IMR-90 (cell line): Measurements from ENCODE around the gene VMAC. TPM values are rescaled to one million over a fixed set of nuclear protein-coding genes. Genes with fewer than 3 reads are reported as not detected.

ENCODE experiments used
- ATAC-seq: fragments of 200-7000 bp; cut with Tn5 transposase; 2 replicates; pipeline ENCODE4 v1.9.1; 2020; ENCODE audit warnings: low read depth, mild to moderate bottlenecking, moderate library complexity
- BruUV-seq: library from RNA; stranded (reverse); fragments of 400-500 nt; replicated peaks from 2 replicates; lab custom pipeline; 2021; lab: Mats Ljungman, UMichigan
- CTCF ChIA-PET: fragments of 300-600 bp; formaldehyde crosslinking; extraction: SDS; loops from one replicate; lab custom pipeline; 2021; ENCODE audit warnings: antibody characterized with exemption; lab: Yijun Ruan, JAX
- POLR2A ChIA-PET: fragments of 300-600 bp; sonication (Branson Sonifier 250); formaldehyde crosslinking; loops from one replicate; lab custom pipeline; 2022; ENCODE audit warnings: antibody characterized with exemption; ENCODE audit not compliant: unreplicated experiment; lab: Charles Lee
- DNase-seq: peaks from one replicate; pipeline ENCODE4 v3.0.0; 2013
- H2AFZ ChIP-seq: replicated peaks from 2 replicates; pipeline ENCODE3; 2013; ENCODE audit warnings: low read length, mild to moderate bottlenecking; ENCODE audit not compliant: poor library complexity
- H2AK5ac ChIP-seq: 2 replicates; pipeline ENCODE4 v1.6.1; 2013; ENCODE audit warnings: low read depth, low read length, inconsistent platforms
- H2AK9ac ChIP-seq: replicated peaks from 2 replicates; pipeline ENCODE3; 2013; ENCODE audit warnings: mild to moderate bottlenecking, low read depth, low read length, moderate library complexity; ENCODE audit not compliant: poor library complexity
- H2BK120ac ChIP-seq: 2 replicates; pipeline ENCODE4 v1.6.1; 2013; ENCODE audit warnings: low read depth, low read length, inconsistent platforms
- H2BK15ac ChIP-seq: 3 replicates; pipeline ENCODE4 v1.6.1; 2013; ENCODE audit warnings: low read depth, low read length, inconsistent platforms
- H2BK20ac ChIP-seq: 2 replicates; pipeline ENCODE4 v1.6.1; 2013; ENCODE audit warnings: low read depth, mild to moderate bottlenecking, inconsistent platforms, low read length, moderate library complexity
- H2BK5ac ChIP-seq: 2 replicates; pipeline ENCODE4 v1.6.1; 2013; ENCODE audit warnings: mild to moderate bottlenecking, low read depth, low read length, inconsistent platforms; ENCODE audit not compliant: poor library complexity, severe bottlenecking
- H3K14ac ChIP-seq: replicated peaks from 2 replicates; pipeline ENCODE4 v1.6.1; 2013; ENCODE audit warnings: low read depth, low read length, inconsistent platforms
- H3K18ac ChIP-seq: 2 replicates; pipeline ENCODE4 v1.6.1; 2013; ENCODE audit warnings: low read depth, low read length, control low read depth
- H3K23ac ChIP-seq: 2 replicates; pipeline ENCODE4 v1.6.1; 2013; ENCODE audit warnings: low read depth, low read length, inconsistent platforms
- H3K27ac ChIP-seq: 2 replicates; pipeline ENCODE4 v1.5.1; 2013; ENCODE audit warnings: mild to moderate bottlenecking, control low read depth, low read length; ENCODE audit not compliant: insufficient read depth
- H3K27me3 ChIP-seq: 2 replicates; pipeline ENCODE4 v1.6.1; 2013; ENCODE audit warnings: low read length; ENCODE audit not compliant: control insufficient read depth, insufficient read depth
- H3K36me3 ChIP-seq: 2 replicates; pipeline ENCODE4 v1.6.1; 2013; ENCODE audit warnings: low read length, mixed read lengths; ENCODE audit not compliant: control insufficient read depth, insufficient read depth
- H3K4ac ChIP-seq: 2 replicates; pipeline ENCODE4 v1.6.1; 2013; ENCODE audit warnings: low read depth, low read length, inconsistent platforms
- H3K4me1 ChIP-seq: 2 replicates; pipeline ENCODE4 v1.6.1; 2013; ENCODE audit warnings: low read length, mixed read lengths; ENCODE audit not compliant: control insufficient read depth, insufficient read depth
- H3K4me2 ChIP-seq: 2 replicates; pipeline ENCODE4 v1.6.1; 2013; ENCODE audit warnings: low read depth, mild to moderate bottlenecking, control low read depth, low read length, moderate library complexity
- H3K4me3 ChIP-seq: 2 replicates; pipeline ENCODE4 v1.5.1; 2013; ENCODE audit warnings: low read depth, mild to moderate bottlenecking, control low read depth, low read length, moderate library complexity; ENCODE audit not compliant: insufficient read depth
- H3K56ac ChIP-seq: 2 replicates; pipeline ENCODE4 v1.6.1; 2013; ENCODE audit warnings: low read length, inconsistent platforms; ENCODE audit not compliant: insufficient read depth; ENCODE audit errors: extremely low read depth
- H3K79me1 ChIP-seq, 2 experiments: 2 replicates each; pipeline ENCODE4 v1.6.1; 2013; ENCODE audit warnings: low read length in 2 of 2, inconsistent platforms in 1 of 2, low read depth in 1 of 2
- H3K9ac ChIP-seq: 2 replicates; pipeline ENCODE4 v1.6.1; 2013; ENCODE audit warnings: low read depth, low read length, control low read depth
- H3K9me1 ChIP-seq: 2 replicates; pipeline ENCODE4 v1.6.1; 2013; ENCODE audit warnings: low read length, inconsistent platforms; ENCODE audit not compliant: insufficient read depth
- H3K9me3 ChIP-seq: 2 replicates; pipeline ENCODE4 v1.6.1; 2013; ENCODE audit warnings: low read length; ENCODE audit not compliant: control insufficient read depth, insufficient read depth
- H4K20me1 ChIP-seq: 2 replicates; pipeline ENCODE4 v1.6.1; 2013; ENCODE audit warnings: low read length, inconsistent platforms; ENCODE audit not compliant: insufficient read depth
- H4K5ac ChIP-seq: 2 replicates; pipeline ENCODE4 v1.6.1; 2013; ENCODE audit warnings: mild to moderate bottlenecking, low read depth, low read length, control low read depth
- H4K8ac ChIP-seq, 2 experiments: 2 replicates each; pipeline ENCODE4 v1.6.1; 2013; ENCODE audit warnings: low read depth in 2 of 2, low read length in 2 of 2, control low read depth in 1 of 2, inconsistent platforms in 1 of 2
- H4K91ac ChIP-seq: 2 replicates; pipeline ENCODE4 v1.6.1; 2013; ENCODE audit warnings: low read depth, low read length, inconsistent platforms; ENCODE audit not compliant: insufficient read depth
- CEBPB ChIP-seq: IDR thresholded peaks from 2 replicates; pipeline ENCODE4 v1.6.1; 2012; ENCODE audit warnings: low read depth, low read length, improper control_type of control experiment
- CHD1 ChIP-seq: IDR thresholded peaks from 2 replicates; pipeline ENCODE4 v1.6.1; 2012; ENCODE audit warnings: low read depth, low read length, improper control_type of control experiment
- MXI1 ChIP-seq: IDR thresholded peaks from 2 replicates; pipeline ENCODE4 v1.6.1; 2012; ENCODE audit warnings: low read depth, mild to moderate bottlenecking, low read length, moderate library complexity, borderline replicate concordance
- NFE2L2 ChIP-seq: fragments of 150-350 bp; IDR thresholded peaks from 2 replicates; pipeline ENCODE4 v1.6.1; 2016; ENCODE audit warnings: low read depth, mild to moderate bottlenecking, low read length
- POLR2A ChIP-seq: IDR thresholded peaks from 2 replicates; pipeline ENCODE4 v1.6.1; 2012; ENCODE audit warnings: mild to moderate bottlenecking, low read depth, low read length
- RCOR1 ChIP-seq: IDR thresholded peaks from 2 replicates; pipeline ENCODE4 v1.6.1; 2012; ENCODE audit warnings: mild to moderate bottlenecking, low read length, improper control_type of control experiment; ENCODE audit not compliant: insufficient replicate concordance
- WGBS, 2 experiments: methylation state at CpG; one replicate each; pipeline versions ENCODE4 v1.1.5 to v1.1.7; 2013; ENCODE audit warnings: missing lambda C conversion rate in 2 of 2; ENCODE audit not compliant: insufficient read length in 1 of 2; ENCODE audit errors: extremely low coverage in 2 of 2; 5-methylcytosine and 5-hydroxymethylcytosine counted together
- dilution Hi-C: fragments of 300-500 bp; cut with HindIII; formaldehyde crosslinking; loops from one replicate; pipeline ENCODE4 v1.14.3; 2018; ENCODE audit warnings: low sequenced_read_pairs; ENCODE audit not compliant: unreplicated experiment
- in situ Hi-C: fragments of 300-500 bp; cut with MboI; formaldehyde crosslinking; loops from 3 replicates; pipeline ENCODE4 v1.14.3; 2019; ENCODE audit warnings: low sequenced_read_pairs, inconsistent platforms, mixed read lengths
- intact Hi-C: fragments of 100-400 bp; cut with micrococcal nuclease; formaldehyde crosslinking; loops from 2 replicates; pipeline ENCODE4 v1.10.0; 2022
- polyA plus RNA-seq, 3 experiments: library from polyadenylated mRNA; depleted of rRNA; stranded (reverse); fragments of >200 nt; gene quantifications; 2 replicates each; pipeline ENCODE4 v1.2.3, GENCODE V29; 2012; ENCODE audit warnings: low replicate concordance in 1 of 3
- total RNA-seq: library from RNA; depleted of rRNA; stranded (reverse); fragments of >200 nt; gene quantifications from 2 replicates; pipeline ENCODE4 v1.2.3, GENCODE V29; 2012

The VMAC gene
- total and polyA plus RNA-seq, 2 of the 4 experiments (the other 2 are of a cell fraction) = 1.4 to 3.1 TPM

DNA sequence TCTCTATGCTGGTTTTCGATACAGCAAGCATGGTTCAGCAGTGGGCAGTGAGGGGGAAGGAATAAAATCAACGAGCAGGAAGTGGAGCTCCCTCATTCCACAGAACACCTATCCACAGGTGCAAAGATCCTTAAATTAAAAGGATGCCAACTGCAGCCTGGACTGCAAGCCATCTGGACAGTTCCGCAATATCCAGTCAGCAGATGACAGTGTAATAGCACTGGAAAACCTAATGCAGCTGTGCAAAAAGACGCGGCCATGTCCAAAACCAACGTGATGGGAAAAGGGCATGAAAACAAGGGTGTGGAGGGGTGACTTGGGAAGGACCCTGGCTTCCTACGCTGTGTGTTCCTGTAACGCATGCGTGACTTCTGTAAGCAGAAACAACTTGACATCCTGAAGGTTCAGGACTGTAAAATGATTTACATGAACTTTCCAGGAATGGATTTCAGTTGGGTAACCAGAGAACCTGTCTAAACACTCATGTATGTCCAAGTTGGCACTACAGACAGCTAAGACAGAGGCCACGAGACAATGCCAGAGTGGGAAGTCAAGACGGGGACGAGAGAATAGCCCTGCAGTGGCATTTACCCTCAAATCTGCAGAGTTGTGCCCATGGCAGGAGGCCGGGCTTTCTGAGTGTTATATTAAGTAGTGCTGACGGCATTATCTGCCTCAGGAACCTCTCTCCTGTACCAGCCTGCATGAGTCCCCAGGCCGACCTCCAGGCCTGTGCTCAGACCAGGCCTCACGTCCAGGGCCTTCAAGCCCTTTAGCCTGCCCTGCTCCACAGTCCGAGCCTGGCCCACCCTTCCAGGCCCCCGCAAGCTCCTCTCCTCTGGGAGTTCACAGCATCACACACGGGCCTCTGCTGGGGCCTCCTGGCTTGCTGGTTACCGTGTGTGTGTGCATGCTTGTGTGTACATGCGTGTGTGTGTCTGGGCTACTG is 35.9 kb downstream of the VMAC start:
- no TSS peak for BruUV-seq
- Histone ChIP-seq H3K79me1 (peaks cover 48 to 91% of the 10 kb centered on the region in 2 experiments), H3K14ac (no peak overlapping the region), H2BK5ac (no peak overlapping the region), H3K9me1 (peaks cover 45% of the 10 kb centered on the region), H4K5ac (no peak overlapping the region), H3K27ac (no peak overlapping the region), H3K36me3 (peaks cover 37% of the 10 kb centered on the region), H3K27me3 (no peaks in the 10 kb centered on the region), H3K18ac (no peak overlapping the region), H2AK5ac (peak overlapping the region; percentile 17; the same call in 1 of the 2 replicates), H4K91ac (no peak overlapping the region), H3K9ac (no peak overlapping the region), H3K4me2 (no peak overlapping the region), H2AFZ (no peak overlapping the region), H3K23ac (no peak overlapping the region), H4K20me1 (peaks cover 43% of the 10 kb centered on the region), H2BK120ac (no peak overlapping the region), H3K4ac (no peak overlapping the region; the same call in 1 of the 2 replicates), H2AK9ac (no peak overlapping the region), H3K9me3 (no peaks in the 10 kb centered on the region), H3K4me1 (peaks cover 40% of the 10 kb centered on the region), H2BK15ac (no peak overlapping the region), H4K8ac (no peak overlapping the region), H3K56ac (no peak overlapping the region), H2BK20ac (no peak overlapping the region), H3K4me3 (no peak overlapping the region)
- dilution Hi-C loops (no loop called here), intact Hi-C loops (no loop called here), in situ Hi-C loops (no loop called here)
- DNase-seq = no peak
- whole genome bisulfite sequencing, 2 experiments = 91% methylated on average over 8 of the region's 21 CpGs; no CpG with 5 or more reads in 1 of the 2 experiments
- TF ChIP-seq POLR2A (no peak), NFE2L2 (no peak), MXI1 (no peak), CEBPB (no peak), RCOR1 (no peak), CHD1 (no peak)
- ChIA-PET POLR2A (no interaction called here), CTCF (interaction anchor here (0.6 kb wide), 1 partner anchor 125 kb away, joined by 3 read pairs; no protein-coding TSS in a partner anchor)
- no peak for ATAC-seq
